ENCODE data around the gene B4GALNT4. TPM values are rescaled to one million over a fixed set of nuclear protein-coding genes. Genes with fewer than 3 reads are reported as not detected.
A peak's percentile ranks its signal among the peaks of the same experiment; 100 is the strongest.
"Not testable (repeated sequence)": the region's sequence is repeated elsewhere in the genome, so short reads cannot be mapped to it uniquely, and the experiment has no call there.

The B4GALNT4 gene
- total RNA-seq, 1 experiment from 2014 or later, result 0.08 TPM

DNA sequence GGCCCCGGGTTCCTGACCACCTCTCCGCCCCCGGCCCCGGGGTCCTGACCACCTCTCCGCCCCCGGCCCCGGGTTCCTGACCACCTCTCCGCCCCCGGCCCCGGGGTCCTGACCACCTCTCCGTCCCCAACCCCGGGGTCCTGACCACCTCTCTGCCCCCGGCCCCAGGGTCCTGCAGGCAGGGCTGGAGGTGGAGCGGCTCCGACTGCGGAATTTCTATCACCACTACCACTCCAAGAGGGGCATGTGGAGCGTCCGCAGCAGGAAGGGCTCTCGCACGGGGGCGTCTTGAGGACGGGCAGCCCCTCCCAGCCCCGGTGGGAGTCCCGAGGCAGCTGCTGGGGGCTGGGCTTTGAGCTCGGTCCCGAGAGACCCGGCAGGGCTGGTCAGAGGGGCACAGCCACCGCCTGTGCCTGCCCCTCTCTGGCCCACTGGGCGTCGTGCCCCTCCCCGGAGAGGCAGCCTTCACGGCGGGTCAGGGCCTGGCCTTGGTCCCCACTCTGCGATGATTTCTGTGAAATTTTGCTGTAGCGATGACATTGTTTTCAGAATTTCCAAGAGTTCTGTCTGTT lies 12.3 kb downstream of the B4GALNT4 start:
- no peaks in the 10 kb centered on the region for H3K36me3 ChIP-seq
- no peak for DNase-seq
- no peaks in the 10 kb centered on the region for H3K9me3 ChIP-seq (replicated peaks)
- no peaks in the 10 kb centered on the region for H3K27me3 ChIP-seq
- no peak overlapping the region for H3K4me3 ChIP-seq
- no peaks in the 10 kb centered on the region for H3K4me1 ChIP-seq
- H3K27ac ChIP-seq, result no peak overlapping the region

DNA sequence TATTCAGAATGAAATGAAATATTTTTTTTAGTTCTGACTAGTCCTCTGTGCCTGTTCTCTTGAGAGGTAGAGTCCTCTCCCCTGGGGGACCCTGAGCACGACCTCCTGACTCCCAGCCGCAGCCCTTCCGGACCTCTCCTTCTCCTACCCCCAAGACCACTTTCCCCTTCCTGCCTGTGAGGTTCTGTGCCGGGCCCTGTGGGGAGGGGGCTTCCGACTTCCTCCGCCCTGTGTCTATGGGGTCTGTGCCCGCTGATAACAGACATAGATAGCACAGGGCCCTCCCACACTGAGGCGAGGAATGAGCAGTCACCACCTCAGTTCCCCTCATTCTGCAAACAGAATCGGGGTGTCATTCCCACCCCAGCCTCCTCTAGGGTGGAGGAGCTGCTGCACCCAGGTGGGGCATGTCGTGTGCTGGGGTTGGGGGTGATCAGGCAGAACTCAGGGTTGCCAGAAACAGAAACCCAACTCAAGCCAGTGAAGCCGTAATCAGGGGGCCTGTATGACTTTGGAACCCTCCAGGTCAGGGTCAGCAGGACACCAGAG lies 12.9 kb downstream of the B4GALNT4 start:
- H3K27ac ChIP-seq, result no peak overlapping the region
- no peak overlapping the region for H3K4me3 ChIP-seq
- H3K4me1 ChIP-seq, result no peaks in the 10 kb centered on the region

DNA sequence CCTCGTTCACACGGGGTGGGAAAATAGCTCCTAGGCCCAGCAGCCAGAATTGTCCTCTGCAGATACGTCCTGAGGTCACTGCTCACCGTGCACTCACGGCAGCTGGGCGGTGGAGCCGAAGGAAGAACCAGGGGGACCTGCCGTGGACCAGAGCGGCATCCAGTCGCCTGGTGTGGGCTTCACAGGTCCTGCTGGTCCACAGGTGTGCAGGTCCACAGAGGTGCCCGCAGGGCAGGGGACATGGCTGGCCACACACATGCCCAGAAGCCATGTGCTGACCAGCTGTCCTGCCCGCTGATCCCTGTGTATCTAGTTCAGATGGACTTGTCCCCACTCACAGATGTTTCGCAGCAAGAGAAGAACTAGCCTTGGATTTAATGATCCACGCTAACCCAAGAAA lies 14.1 kb downstream of the B4GALNT4 start:
- H3K27ac ChIP-seq, result no peak overlapping the region
- no peak overlapping the region for H3K4me3 ChIP-seq
- H3K27me3 ChIP-seq, result no peaks in the 10 kb centered on the region
- H3K36me3 ChIP-seq, result no peaks in the 10 kb centered on the region
- no peaks in the 10 kb centered on the region for H3K9me3 ChIP-seq (replicated peaks)
- H3K4me1 ChIP-seq, result no peaks in the 10 kb centered on the region
- DNase-seq, result no peak

More for the DNA sequence above, 12.9 kb downstream of the B4GALNT4 start:
- no peak for DNase-seq
- no peaks in the 10 kb centered on the region for H3K27me3 ChIP-seq
- H3K36me3 ChIP-seq, result no peaks in the 10 kb centered on the region
- H3K9me3 ChIP-seq (replicated peaks), result no peaks in the 10 kb centered on the region

DNA sequence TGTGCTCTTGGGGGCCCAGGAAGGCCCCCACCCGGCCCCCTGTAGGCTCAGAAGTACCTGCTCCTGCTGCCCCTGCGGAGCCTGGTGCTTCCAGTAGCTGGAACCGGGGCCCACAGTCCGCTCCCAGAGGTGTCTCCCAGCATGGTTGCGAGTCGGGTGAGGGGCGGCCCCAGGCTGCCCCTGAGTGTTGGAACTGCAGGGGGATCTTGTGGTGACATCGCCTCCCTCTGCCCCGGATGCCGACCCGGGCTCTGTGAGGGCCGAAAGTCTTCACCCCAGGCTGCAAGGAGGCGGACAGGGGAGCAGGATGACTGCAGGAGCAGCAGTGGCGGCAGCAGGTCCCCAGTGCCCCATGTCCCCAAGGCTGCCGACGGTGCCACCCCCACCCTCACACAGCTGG lies 15.2 kb downstream of the B4GALNT4 start:
- no peak overlapping the region for H3K27ac ChIP-seq
- no peaks in the 10 kb centered on the region for H3K36me3 ChIP-seq
- DNase-seq, result no peak
- H3K9me3 ChIP-seq (replicated peaks), result no peaks in the 10 kb centered on the region
- H3K27me3 ChIP-seq, result no peaks in the 10 kb centered on the region
- no peak overlapping the region for H3K4me3 ChIP-seq
- no peaks in the 10 kb centered on the region for H3K4me1 ChIP-seq

DNA sequence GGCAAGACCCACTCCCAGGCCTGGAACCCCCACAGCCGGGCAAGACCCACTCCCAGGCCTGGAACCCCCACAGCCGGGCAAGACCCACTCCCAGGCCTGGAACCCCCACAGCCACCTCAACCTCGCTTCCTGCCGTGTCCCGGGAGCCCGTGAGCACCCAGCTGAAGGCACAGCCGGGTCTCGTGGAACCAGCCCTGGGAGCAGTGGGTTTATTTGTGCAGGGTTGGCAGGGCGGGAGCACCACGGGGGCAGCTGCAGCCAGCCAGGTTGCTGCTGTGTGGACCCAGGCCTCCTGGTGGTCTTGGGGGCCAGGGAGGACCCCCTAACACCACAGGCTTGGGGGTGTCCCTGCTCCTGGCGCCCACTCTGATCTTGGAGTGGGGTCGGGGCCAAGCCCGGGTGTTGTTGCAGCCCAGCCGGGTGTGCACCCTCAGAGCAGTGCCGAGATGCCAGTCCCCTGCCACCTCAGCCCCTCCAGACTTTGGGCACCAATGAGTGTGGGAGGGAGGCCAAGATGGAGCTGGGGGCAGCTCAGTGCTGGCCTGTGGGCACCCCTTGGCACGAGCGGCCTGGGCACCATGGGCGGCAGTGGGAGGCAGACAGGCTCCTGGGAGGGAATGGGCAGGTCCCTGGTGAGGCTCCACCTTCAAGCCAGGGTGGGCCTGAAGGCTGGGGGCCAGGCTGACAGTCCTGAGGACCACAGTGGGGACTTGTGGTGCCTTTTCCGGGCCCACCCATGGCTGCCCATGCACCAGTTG lies 16.5 kb downstream of the B4GALNT4 start:
- H3K4me1 ChIP-seq, result no peaks in the 10 kb centered on the region
- H3K27ac ChIP-seq, result no peak overlapping the region
- no peaks in the 10 kb centered on the region for H3K36me3 ChIP-seq
- H3K9me3 ChIP-seq (replicated peaks), result no peaks in the 10 kb centered on the region
- no peak overlapping the region for H3K4me3 ChIP-seq
- no peaks in the 10 kb centered on the region for H3K27me3 ChIP-seq
- no peak for DNase-seq

DNA sequence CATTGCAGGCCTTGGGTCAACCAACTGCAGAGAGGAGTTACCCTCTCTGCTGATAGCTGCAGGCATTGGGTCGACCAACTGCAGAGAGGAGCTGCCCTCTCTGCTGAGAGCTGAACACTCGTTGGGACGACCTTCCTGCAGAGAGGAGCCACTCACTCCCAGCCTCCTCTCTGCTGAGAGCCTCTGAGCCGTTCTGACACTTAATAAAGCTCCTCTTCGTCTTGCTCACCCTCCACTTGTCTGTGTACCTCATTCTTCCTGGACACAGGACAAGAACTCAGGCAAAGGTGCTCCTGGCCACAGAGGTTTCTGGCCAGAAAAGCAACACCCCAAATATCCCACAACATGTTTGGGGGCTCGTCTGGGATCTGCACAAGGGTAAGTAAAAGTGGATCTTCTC lies 17.2 kb downstream of the B4GALNT4 start:
- H3K36me3 ChIP-seq, result no peaks in the 10 kb centered on the region
- H3K4me1 ChIP-seq, result no peaks in the 10 kb centered on the region
- no peaks in the 10 kb centered on the region for H3K9me3 ChIP-seq (replicated peaks)
- no peak for DNase-seq
- no peaks in the 10 kb centered on the region for H3K27me3 ChIP-seq
- no peak overlapping the region for H3K27ac ChIP-seq
- H3K4me3 ChIP-seq, result no peak overlapping the region

DNA sequence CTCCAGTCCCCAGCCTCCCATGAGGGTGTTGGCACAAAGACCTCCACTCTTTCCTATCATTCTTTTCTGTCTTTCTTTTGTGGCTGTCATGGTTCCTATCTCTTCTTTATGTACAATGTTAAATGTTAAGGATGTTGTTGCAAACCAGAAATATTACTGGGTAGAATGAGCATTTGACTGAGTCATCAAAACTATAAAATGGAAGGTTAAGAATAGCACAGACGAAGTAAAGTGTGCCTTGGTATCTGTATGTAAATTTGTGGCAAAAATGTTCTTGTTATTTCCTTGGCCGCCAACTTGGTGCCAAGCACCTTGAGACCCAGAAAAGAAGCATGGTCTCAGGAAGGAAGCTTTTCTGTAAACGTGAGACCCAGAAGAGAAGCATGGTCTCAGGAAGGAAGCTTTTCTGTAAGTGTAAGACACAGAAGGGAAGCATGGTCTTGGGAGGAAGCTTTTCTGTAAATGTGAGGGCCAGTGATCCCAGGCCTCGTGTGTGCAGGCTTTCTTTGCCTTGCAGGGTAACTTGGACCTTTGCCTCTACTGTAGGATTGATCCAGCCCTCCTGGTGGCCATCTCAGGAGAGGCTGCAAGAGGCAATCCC lies 18.0 kb downstream of the B4GALNT4 start:
- H3K27ac ChIP-seq, result no peak overlapping the region
- no peaks in the 10 kb centered on the region for H3K27me3 ChIP-seq
- no peaks in the 10 kb centered on the region for H3K36me3 ChIP-seq
- H3K4me3 ChIP-seq, result no peak overlapping the region
- H3K4me1 ChIP-seq, result no peaks in the 10 kb centered on the region
- no peak for DNase-seq
- no peaks in the 10 kb centered on the region for H3K9me3 ChIP-seq (replicated peaks)

DNA sequence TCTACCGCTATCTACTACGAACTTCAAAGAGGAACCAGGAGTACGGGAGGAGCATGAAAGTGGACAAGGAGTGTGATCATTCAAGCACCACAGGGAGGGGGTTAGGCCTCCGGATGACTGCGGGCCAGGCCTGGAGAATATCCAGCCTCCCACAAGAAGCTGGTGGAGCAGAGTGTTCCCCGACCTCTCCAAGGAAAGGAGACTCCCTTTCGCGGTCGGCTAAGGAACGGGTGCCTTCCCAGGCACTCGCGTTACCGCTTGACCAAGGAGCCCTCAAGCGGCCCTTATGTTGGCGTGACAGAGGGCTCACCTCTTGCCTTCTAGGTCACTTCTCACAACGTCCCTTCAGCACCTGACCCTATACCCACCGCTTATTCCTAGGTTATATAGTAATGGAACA lies 20.1 kb downstream of the B4GALNT4 start:
- not testable (repeated sequence) for H3K4me3 ChIP-seq; H3K4me1 ChIP-seq; H3K9me3 ChIP-seq (replicated peaks); H3K27ac ChIP-seq; H3K36me3 ChIP-seq; DNase-seq; H3K27me3 ChIP-seq

DNA sequence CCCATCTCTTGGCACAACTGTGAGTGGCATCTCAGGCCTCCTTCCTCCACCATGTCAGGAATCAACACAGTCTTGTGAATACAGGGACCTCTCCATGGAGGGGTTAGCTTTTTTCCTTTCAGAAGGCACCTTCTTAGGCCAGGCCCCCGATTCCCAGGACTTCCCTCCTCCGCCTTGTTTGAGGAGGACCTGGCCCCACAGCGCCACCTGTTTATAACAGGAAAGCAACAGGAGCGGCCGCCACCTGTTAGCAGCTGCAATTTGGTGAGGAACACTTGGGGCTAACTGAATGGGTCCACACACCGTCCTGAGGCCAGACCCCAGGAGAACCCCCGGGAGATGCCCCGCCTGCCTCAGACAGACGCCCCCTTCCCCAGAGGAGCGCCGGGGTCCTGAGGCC lies 20.9 kb downstream of the B4GALNT4 start:
- no peaks in the 10 kb centered on the region for H3K36me3 ChIP-seq
- H3K27ac ChIP-seq, result no peak overlapping the region
- H3K4me3 ChIP-seq, result no peak overlapping the region
- H3K27me3 ChIP-seq, result no peaks in the 10 kb centered on the region
- no peaks in the 10 kb centered on the region for H3K4me1 ChIP-seq
- no peaks in the 10 kb centered on the region for H3K9me3 ChIP-seq (replicated peaks)
- DNase-seq, result no peak

DNA sequence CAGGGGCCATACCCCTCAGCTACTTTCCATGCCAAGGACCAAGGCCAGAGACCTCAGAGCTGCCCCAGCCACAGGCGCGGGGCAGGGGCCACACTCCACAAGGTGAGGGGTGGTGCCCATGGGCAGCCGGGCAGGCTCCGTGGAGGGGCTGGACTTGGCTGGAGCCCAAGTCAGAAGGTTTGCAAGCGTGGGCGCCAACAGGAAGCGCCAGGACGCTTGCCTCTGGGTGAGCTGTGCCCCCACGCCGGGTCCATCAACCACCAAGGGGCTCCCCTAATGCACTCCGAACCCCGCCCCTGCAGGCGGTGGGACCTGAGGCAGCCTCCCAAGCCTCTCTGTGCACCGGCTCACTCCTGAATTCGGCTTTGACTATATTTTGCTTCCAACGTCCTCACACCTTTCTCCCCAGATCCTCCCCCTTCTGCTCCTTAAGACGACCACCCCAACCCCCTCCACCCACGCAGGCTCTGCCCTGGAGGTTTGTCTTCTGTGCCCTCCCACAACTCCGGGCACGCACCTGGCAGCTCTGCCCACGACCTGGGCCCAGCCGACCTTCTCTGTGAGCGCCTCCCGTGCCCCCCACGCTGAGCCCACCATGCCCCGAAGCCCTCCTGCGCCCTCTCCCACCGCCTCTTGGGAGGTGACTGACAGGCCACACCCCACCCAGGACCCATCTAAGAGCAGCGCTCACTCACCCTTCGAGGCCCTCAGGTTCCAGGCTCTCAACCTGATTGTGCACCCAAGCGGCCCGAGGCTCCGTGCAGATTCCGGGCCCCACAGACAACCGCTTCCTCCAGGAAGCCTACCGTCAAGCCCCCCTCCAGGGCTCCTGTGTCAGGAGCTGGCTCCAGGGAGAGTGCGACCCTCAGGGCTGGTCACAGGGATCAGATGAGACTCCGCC lies 22.1 kb downstream of the B4GALNT4 start:
- H3K4me1 ChIP-seq, result no peaks in the 10 kb centered on the region
- no peaks in the 10 kb centered on the region for H3K36me3 ChIP-seq
- no peak overlapping the region for H3K4me3 ChIP-seq
- no peaks in the 10 kb centered on the region for H3K27me3 ChIP-seq
- no peak for DNase-seq
- no peaks in the 10 kb centered on the region for H3K9me3 ChIP-seq (replicated peaks)
- H3K27ac ChIP-seq, result no peak overlapping the region

DNA sequence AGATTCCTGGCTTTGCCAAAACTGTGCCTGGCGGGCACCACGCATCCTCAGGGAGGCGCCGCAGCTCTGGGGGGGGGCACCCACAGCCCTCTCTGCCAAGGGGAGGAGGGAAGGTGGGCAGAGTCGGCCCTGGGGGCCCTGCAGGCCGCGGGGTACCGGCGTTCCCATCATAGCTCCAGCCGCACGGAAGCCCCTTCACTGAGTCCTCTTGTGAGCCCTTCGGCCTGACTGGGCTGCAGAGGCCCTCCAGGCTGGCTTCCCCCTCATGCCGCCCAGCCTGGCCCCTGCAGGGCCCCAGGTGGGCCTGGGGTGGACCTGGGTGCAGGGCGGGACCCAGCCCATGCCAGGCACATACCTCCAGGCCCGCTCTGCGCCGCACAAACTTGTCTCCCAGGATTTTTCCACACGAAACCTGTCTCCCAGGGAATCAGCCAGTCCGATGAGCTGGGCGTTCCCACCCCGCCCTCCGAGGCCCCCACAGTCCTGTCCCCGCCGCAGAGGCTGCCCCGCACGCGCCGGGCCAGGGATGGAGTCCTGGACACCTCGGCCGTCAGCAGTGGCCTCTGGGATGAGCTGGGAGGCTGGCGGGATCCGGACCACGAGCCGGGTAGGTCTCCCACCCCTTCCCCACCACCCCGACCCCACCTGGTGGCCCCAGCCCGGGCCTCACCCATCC lies 22.9 kb downstream of the B4GALNT4 start:
- H3K27me3 ChIP-seq, result no peaks in the 10 kb centered on the region
- H3K4me3 ChIP-seq, result no peak overlapping the region
- no peak overlapping the region for H3K27ac ChIP-seq
- H3K9me3 ChIP-seq (replicated peaks), result no peaks in the 10 kb centered on the region
- DNase-seq, result no peak
- no peaks in the 10 kb centered on the region for H3K4me1 ChIP-seq
- no peaks in the 10 kb centered on the region for H3K36me3 ChIP-seq

DNA sequence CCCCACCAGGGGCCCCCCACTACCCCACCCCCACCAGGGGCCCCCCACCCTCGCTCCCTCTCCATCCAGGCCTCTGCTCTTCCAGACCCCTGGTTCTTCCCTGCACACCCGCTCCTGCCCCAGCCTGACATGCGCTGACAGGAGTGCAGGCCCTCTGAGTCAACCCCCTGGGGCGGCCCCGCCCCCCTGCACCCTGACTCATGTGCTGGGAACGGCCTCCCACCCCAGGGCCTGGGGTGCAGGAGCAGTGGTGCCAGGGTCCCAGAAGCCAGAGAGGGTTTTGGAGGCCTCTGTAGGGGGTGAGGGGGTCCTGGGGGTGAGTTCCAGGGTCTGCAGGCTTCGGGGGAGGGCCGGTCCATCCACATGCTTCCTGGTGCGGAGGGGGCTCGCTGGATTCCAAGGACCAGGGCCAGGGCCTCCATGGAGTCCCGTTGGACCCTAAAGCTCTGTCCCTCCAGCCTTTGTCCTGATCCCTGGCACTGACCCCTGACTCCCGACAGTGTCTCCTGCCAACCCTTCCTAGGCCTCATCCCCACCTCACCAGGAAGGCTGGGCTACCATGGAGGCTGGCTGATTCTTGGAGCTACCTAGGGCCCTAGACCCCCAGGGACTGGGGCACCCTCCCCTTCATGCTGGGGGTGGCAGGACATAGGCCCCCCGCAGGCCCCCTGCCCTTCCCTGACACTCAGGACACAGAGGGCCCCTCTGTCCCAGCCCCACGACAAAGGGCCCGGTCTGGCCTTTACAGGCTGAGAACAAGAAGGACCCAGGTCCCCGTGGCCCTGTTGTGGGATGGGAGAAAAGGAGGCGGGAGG lies 24.1 kb downstream of the B4GALNT4 start:
- H3K9me3 ChIP-seq (replicated peaks), result no peaks in the 10 kb centered on the region
- no peaks in the 10 kb centered on the region for H3K4me1 ChIP-seq
- peak; percentile 41 to 50 for DNase-seq
- H3K36me3 ChIP-seq, result no peaks in the 10 kb centered on the region
- no peaks in the 10 kb centered on the region for H3K27me3 ChIP-seq
- no peak overlapping the region for H3K4me3 ChIP-seq
- H3K27ac ChIP-seq, result no peak overlapping the region

DNA sequence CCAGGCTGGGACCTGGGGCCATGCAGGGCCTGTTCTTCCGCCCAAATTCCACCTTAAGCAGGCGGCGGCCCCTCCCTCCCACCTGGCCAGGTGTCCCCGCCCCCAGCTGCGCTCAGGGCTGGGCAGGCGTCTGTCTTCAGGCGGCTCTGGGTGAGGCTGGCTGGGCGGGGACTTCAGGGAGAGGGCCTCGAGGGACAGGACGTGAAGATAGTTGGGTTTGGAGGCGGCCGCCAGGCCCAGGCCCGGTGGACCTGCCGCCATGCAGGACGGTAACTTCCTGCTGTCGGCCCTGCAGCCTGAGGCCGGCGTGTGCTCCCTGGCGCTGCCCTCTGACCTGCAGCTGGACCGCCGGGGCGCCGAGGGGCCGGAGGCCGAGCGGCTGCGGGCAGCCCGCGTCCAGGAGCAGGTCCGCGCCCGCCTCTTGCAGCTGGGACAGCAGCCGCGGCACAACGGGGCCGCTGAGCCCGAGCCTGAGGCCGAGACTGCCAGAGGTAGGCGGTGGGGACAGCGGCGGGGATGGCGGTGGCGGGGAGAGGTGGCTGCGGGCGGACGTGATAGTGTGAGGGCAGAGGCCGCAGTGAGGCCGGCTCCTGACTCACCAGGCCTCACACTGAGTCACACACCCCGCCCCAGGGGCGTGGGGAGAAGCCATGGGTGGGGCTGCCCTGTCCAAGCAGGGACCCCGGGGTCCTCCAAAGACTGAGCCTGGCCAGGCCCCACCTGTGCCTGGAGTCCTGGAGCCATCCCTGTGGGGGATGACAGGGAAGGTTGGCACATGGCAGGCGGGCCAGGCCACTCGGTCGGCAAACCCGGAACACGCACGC lies 24.9 kb downstream of the B4GALNT4 start, which contains the start of gene PKP3:
TSS of gene PKP3 (plus strand) at position 176 of the 824 bp plus-strand sequence. CDS start at position 260, 84 bp downstream.
- Histone ChIP-seq H3K9me3 (replicated peaks) (no peaks in the 10 kb centered on the region), H3K27ac (no peak within 1 kb of the TSS)
- no peak for DNase-seq

More for the DNA sequence above, 24.9 kb downstream of the B4GALNT4 start, which contains the start of gene PKP3:
- Histone ChIP-seq H3K36me3 (no peaks in the 10 kb centered on the region), H3K27me3 (no peaks in the 10 kb centered on the region), H3K4me1 (no peaks in the 10 kb centered on the region), H3K4me3 (no peak within 1 kb of the TSS)

All from SJCRH30 (cell line).